GM10266 (cell line): ENCODE results near the gene DISP2.

Experiments used
- DNase-seq: peaks from one replicate; pipeline ENCODE4 v3.0.0; 2012; ENCODE audit errors: extremely low spot score
- TF ChIP-seq, protein P1 (sequence below): IDR thresholded peaks from 2 replicates; pipeline ENCODE4 v1.5.1; 2012; ENCODE audit warnings: mild to moderate bottlenecking, low read depth; ENCODE audit not compliant: control insufficient read depth, insufficient read depth; ENCODE audit errors: missing control alignments

Gene DISP2

GRCh38 chr15:40328176-40328575 is 29.8 kb upstream of the DISP2 start:
- DNase-seq = no peak
- TF ChIP-seq, protein P1, sequence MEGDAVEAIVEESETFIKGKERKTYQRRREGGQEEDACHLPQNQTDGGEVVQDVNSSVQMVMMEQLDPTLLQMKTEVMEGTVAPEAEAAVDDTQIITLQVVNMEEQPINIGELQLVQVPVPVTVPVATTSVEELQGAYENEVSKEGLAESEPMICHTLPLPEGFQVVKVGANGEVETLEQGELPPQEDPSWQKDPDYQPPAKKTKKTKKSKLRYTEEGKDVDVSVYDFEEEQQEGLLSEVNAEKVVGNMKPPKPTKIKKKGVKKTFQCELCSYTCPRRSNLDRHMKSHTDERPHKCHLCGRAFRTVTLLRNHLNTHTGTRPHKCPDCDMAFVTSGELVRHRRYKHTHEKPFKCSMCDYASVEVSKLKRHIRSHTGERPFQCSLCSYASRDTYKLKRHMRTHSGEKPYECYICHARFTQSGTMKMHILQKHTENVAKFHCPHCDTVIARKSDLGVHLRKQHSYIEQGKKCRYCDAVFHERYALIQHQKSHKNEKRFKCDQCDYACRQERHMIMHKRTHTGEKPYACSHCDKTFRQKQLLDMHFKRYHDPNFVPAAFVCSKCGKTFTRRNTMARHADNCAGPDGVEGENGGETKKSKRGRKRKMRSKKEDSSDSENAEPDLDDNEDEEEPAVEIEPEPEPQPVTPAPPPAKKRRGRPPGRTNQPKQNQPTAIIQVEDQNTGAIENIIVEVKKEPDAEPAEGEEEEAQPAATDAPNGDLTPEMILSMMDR = no peak

GRCh38 chr15:40328751-40329150 is 29.3 kb upstream of the DISP2 start:
- no peak for DNase-seq
- TF ChIP-seq, protein P1 = no peak

- TF ChIP-seq, protein P1 = no peak
Observed at GRCh38 chr15:40329804-40330203, 28.2 kb upstream of the DISP2 start.

DNA sequence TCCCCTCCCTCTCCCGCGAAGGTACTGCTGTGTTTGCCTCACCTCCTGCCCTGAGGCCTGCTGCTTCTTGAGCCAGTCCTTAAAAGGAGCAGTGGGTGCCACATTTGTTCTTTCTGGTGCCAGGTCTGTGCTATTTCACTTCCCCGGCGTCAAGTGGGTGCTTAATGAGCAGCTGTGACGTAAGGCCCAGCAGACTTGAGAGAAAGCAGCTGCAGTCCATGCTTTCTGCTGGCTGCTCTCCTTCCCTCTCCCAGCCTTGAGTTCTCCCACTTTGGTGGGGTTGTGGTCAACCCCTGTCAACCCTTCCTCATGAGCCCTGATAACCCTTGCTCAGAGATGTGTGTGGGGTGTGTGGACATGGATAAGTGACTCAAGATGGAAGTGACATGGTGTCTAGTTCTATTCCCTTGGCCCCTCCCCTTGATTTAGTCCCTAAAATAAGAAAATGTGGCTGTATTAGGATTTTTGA is 27.6 kb upstream of the DISP2 start:
- TF ChIP-seq, protein P1 = no peak
- no peak for DNase-seq

More at GRCh38 chr15:40329804-40330203, 28.2 kb upstream of the DISP2 start:
- DNase-seq = no peak

- TF ChIP-seq, protein P1 = no peak
Observed at GRCh38 chr15:40331026-40331425, 27.0 kb upstream of the DISP2 start.

GRCh38 chr15:40331637-40332036 is 26.4 kb upstream of the DISP2 start:
- TF ChIP-seq, protein P1 = no peak

More at GRCh38 chr15:40331026-40331425, 27.0 kb upstream of the DISP2 start:
- DNase-seq = no peak

GRCh38 chr15:40332113-40332781 is 25.8 kb upstream of the DISP2 start:
- TF ChIP-seq, protein P1 = no peak
- no peak for DNase-seq

More at GRCh38 chr15:40331637-40332036, 26.4 kb upstream of the DISP2 start:
- DNase-seq = no peak
